ENCODE data around the gene TTC28.
"Not testable (repeated sequence)": the region's sequence is repeated elsewhere in the genome, so short reads cannot be mapped to it uniquely, and the experiment has no call there.

The TTC28 gene

DNA sequence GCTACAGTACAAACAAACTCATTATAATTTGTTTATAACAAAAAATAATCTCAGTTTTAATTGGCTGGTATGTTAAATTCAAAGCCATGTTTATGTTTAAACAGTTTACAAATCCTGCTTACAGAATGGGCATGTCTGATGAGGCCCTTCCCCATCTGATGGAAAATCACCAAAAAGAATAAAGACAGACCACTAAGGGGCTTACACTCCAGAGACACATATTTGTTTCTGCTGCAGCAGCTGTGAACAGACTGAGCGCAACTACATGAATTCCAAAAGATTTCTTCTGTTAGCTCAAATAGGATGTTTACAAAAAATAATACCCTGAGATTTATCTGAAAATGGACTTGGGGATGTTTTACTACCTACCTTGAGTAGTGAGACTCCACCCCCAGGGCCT is 585.9 kb downstream of the TTC28 start:
- Histone ChIP-seq H3K27ac (ENCODE audit: low read depth in 2 of 2, low read length in 2 of 2) (no peak overlapping the region), H3K4me3 (ENCODE audit: low read length in 2 of 2) (no peak overlapping the region), H3K9ac (ENCODE audit: low read depth in 1 of 2, low read length in 2 of 2) (no peak overlapping the region), H3K9me3 (ENCODE audit: control insufficient read depth in 2 of 2, low read length in 2 of 2) (no peaks in the 10 kb centered on the region), H3K4me1 (ENCODE audit: control insufficient read depth in 2 of 2, insufficient read depth in 2 of 2, low read length in 2 of 2) (no peaks in the 10 kb centered on the region), H3K27me3 (ENCODE audit: control insufficient read depth in 2 of 2, insufficient read depth in 2 of 2, low read length in 2 of 2) (no peaks in the 10 kb centered on the region), H3K36me3 (ENCODE audit: control insufficient read depth in 2 of 2, insufficient read depth in 2 of 2, low read length in 2 of 2) (peaks cover 3% of the 10 kb centered on the region in 2 donors)

DNA sequence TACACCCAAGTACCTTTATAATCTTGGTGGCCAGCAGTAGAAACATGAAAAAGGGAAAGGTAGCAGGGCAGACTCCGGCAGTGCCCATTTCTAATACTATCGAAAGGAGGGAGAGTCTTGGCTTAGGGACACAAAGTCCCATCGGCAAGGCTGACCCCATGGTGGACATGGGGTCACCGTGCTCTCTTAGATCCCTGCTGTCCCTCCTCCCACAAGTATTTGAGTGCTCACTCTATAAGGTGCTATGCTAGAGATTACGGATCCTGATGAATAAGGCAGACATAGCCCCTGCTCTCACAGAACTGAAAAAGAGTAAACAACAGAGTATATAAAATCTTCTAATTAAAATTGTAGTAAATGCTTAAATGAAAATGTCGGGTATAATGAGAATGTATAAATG is 588.2 kb downstream of the TTC28 start:
- H3K27ac ChIP-seq (ENCODE audit: low read depth in 2 of 2, low read length in 2 of 2): no peak overlapping the region
- H3K4me3 ChIP-seq (ENCODE audit: low read length in 2 of 2): no peak overlapping the region
- H3K36me3 ChIP-seq (ENCODE audit: control insufficient read depth in 2 of 2, insufficient read depth in 2 of 2, low read length in 2 of 2): no peaks in the 10 kb centered on the region
- no peaks in the 10 kb centered on the region for H3K4me1 ChIP-seq (ENCODE audit: control insufficient read depth in 2 of 2, insufficient read depth in 2 of 2, low read length in 2 of 2)
- no peak overlapping the region for H3K9ac ChIP-seq (ENCODE audit: low read depth in 1 of 2, low read length in 2 of 2)
- no peaks in the 10 kb centered on the region for H3K27me3 ChIP-seq (ENCODE audit: control insufficient read depth in 2 of 2, insufficient read depth in 2 of 2, low read length in 2 of 2)
- H3K9me3 ChIP-seq (ENCODE audit: control insufficient read depth in 2 of 2, low read length in 2 of 2): no peaks in the 10 kb centered on the region

DNA sequence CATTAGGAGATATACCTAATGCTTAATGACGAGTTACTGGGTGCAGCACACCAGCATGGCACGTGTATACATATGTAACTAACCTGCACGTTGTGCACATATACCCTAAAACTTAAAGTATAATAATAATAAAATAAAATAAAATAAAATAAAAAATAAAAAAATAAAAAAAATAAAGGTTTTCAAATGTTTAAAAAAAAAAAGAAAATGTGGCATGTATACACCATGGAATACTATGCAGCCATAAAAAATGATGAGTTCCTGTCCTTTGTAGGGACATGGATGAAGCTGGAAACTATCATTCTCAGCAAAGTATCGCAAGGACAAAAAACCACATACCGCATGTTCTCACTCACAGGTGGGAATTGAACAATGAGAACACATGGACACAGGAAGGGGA is 590.1 kb downstream of the TTC28 start:
- not testable (repeated sequence) for H3K27ac ChIP-seq (ENCODE audit: low read depth in 2 of 2, low read length in 2 of 2); H3K9me3 ChIP-seq (ENCODE audit: control insufficient read depth in 2 of 2, low read length in 2 of 2); H3K4me1 ChIP-seq (ENCODE audit: control insufficient read depth in 2 of 2, insufficient read depth in 2 of 2, low read length in 2 of 2); H3K27me3 ChIP-seq (ENCODE audit: control insufficient read depth in 2 of 2, insufficient read depth in 2 of 2, low read length in 2 of 2); H3K9ac ChIP-seq (ENCODE audit: low read depth in 1 of 2, low read length in 2 of 2); H3K4me3 ChIP-seq (ENCODE audit: low read length in 2 of 2); H3K36me3 ChIP-seq (ENCODE audit: control insufficient read depth in 2 of 2, insufficient read depth in 2 of 2, low read length in 2 of 2)

DNA sequence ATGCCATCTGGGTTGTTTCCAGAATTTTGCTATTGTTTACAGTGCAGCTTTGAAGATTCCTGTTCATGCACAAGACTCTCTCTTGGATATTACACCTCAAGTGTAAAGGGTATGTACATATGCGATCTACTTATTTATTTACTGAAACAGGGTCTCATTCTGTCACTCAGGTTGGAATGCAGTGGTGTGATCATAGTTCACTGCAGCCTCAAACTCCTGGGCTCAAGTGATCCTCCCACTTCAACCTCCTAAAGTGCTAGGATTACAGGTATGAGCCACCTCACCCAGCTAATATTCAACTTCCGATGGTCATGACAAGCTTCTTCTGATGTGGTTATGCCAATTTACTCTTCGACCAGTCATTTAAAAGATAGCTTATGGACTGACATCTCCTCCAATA is 602.5 kb downstream of the TTC28 start:
- Histone ChIP-seq H3K27me3 (ENCODE audit: control insufficient read depth in 2 of 2, insufficient read depth in 2 of 2, low read length in 2 of 2) (no peaks in the 10 kb centered on the region), H3K4me3 (ENCODE audit: low read length in 2 of 2) (no peak overlapping the region), H3K9me3 (ENCODE audit: control insufficient read depth in 2 of 2, low read length in 2 of 2) (no peaks in the 10 kb centered on the region), H3K27ac (ENCODE audit: low read depth in 2 of 2, low read length in 2 of 2) (no peak overlapping the region), H3K36me3 (ENCODE audit: control insufficient read depth in 2 of 2, insufficient read depth in 2 of 2, low read length in 2 of 2) (no peaks in the 10 kb centered on the region), H3K4me1 (ENCODE audit: control insufficient read depth in 2 of 2, insufficient read depth in 2 of 2, low read length in 2 of 2) (peaks cover 0 to 4% of the 10 kb centered on the region in 2 donors), H3K9ac (ENCODE audit: low read depth in 1 of 2, low read length in 2 of 2) (no peak overlapping the region)

DNA sequence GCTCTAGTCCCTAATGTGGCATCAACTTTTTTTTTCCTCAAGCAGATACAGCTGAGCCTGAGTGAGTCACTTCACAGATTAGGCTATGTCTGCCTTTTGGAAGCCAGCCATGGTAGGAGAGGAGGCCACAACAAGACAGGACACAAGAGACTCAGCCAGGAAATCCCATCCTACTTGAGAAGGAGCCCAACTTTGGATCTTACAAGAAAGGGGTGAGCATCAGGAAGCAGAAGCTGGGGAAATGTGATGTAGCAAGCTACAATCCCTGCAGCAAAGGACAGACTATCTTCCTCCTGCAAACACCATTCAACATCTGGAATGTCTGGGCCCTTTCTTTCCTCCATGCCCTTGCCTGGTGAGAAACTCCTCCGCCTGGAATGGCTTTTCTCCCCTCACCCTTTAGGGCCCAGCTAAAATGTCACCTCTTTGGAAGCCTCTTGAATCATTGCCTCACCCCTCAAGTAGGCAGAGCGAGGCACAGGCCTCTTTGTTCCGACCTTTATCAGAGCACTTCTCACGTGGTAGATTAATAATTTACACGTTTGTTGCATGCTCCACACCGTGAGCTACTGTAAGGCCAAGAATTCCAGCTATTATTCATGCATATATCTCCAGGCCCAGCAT is 604.2 kb downstream of the TTC28 start:
- Histone ChIP-seq H3K9ac (ENCODE audit: low read depth in 1 of 2, low read length in 2 of 2) (no peak overlapping the region), H3K27ac (ENCODE audit: low read depth in 2 of 2, low read length in 2 of 2) (no peak overlapping the region), H3K9me3 (ENCODE audit: control insufficient read depth in 2 of 2, low read length in 2 of 2) (no peaks in the 10 kb centered on the region), H3K36me3 (ENCODE audit: control insufficient read depth in 2 of 2, insufficient read depth in 2 of 2, low read length in 2 of 2) (no peaks in the 10 kb centered on the region), H3K4me3 (ENCODE audit: low read length in 2 of 2) (no peak overlapping the region), H3K27me3 (ENCODE audit: control insufficient read depth in 2 of 2, insufficient read depth in 2 of 2, low read length in 2 of 2) (no peaks in the 10 kb centered on the region), H3K4me1 (ENCODE audit: control insufficient read depth in 2 of 2, insufficient read depth in 2 of 2, low read length in 2 of 2) (peaks cover 0 to 4% of the 10 kb centered on the region in 2 donors)

DNA sequence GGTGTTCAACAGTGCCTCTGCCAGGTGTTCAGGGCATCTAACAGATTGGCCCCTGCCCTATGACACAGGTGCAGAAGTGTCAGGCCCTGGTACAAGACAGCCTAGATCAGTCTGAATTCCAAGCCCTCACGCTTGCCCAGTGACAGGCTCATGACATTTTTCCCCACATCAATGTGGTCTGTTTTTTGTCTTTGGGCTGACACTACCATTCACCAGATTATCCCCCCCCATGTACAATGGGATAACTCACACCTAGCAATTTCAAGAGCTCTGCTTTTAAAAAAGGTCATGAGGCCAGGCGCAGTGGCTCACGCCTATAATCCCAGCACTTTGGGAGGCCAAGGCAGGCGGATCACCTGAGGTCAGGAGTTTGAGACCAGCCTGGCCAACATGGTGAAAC is 605.1 kb downstream of the TTC28 start:
- Histone ChIP-seq H3K36me3 (ENCODE audit: control insufficient read depth in 2 of 2, insufficient read depth in 2 of 2, low read length in 2 of 2) (no peaks in the 10 kb centered on the region), H3K9me3 (ENCODE audit: control insufficient read depth in 2 of 2, low read length in 2 of 2) (no peaks in the 10 kb centered on the region), H3K9ac (ENCODE audit: low read depth in 1 of 2, low read length in 2 of 2) (no peak overlapping the region), H3K27ac (ENCODE audit: low read depth in 2 of 2, low read length in 2 of 2) (no peak overlapping the region), H3K27me3 (ENCODE audit: control insufficient read depth in 2 of 2, insufficient read depth in 2 of 2, low read length in 2 of 2) (no peaks in the 10 kb centered on the region), H3K4me3 (ENCODE audit: low read length in 2 of 2) (no peak overlapping the region), H3K4me1 (ENCODE audit: control insufficient read depth in 2 of 2, insufficient read depth in 2 of 2, low read length in 2 of 2) (peaks cover 0 to 4% of the 10 kb centered on the region in 2 donors)

DNA sequence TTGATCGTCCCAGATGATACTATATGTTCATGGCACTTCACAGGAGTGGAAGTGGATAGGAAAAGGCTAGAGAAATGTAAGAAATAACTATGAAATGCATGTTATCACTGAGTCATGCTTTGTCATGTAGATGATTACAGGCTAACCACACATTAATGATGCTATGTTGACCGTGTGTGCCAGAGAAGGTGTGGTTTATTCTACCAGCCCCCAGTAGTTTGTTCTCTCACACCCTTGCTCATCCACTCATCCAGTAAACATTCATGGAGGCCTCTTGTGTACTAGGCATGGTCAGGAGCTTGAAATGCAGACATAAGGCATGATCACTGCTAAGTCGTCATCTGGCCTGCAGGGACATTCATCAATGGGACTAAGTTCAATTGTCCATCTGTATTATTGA is 607.6 kb downstream of the TTC28 start:
- Histone ChIP-seq H3K9ac (ENCODE audit: low read depth in 1 of 2, low read length in 2 of 2) (no peak overlapping the region), H3K4me1 (ENCODE audit: control insufficient read depth in 2 of 2, insufficient read depth in 2 of 2, low read length in 2 of 2) (peaks cover 0 to 4% of the 10 kb centered on the region in 2 donors), H3K27me3 (ENCODE audit: control insufficient read depth in 2 of 2, insufficient read depth in 2 of 2, low read length in 2 of 2) (no peaks in the 10 kb centered on the region), H3K9me3 (ENCODE audit: control insufficient read depth in 2 of 2, low read length in 2 of 2) (no peaks in the 10 kb centered on the region), H3K27ac (ENCODE audit: low read depth in 2 of 2, low read length in 2 of 2) (no peak overlapping the region), H3K36me3 (ENCODE audit: control insufficient read depth in 2 of 2, insufficient read depth in 2 of 2, low read length in 2 of 2) (no peaks in the 10 kb centered on the region), H3K4me3 (ENCODE audit: low read length in 2 of 2) (no peak overlapping the region)

DNA sequence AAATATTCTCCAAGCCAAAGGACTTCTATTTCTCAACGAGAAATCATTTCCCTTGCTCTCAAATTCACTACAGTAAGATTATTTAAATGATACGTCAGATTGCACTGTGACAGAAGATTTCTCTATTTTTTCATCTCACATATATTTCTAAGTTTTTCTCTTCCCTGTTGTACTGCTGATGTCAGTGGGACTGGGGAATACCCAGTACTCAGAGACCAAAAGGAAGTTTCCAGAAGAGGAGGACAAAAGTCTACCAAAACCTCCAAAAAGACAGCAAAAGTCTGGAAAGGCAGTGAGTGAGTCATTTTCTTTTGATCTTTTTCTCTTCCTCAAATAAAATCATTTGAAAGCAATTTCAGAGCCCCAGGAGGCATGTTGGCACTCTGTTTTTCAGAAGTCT is 610.8 kb downstream of the TTC28 start:
- Histone ChIP-seq H3K9ac (ENCODE audit: low read depth in 1 of 2, low read length in 2 of 2) (no peak overlapping the region), H3K9me3 (ENCODE audit: control insufficient read depth in 2 of 2, low read length in 2 of 2) (no peaks in the 10 kb centered on the region), H3K4me3 (ENCODE audit: low read length in 2 of 2) (no peak overlapping the region), H3K36me3 (ENCODE audit: control insufficient read depth in 2 of 2, insufficient read depth in 2 of 2, low read length in 2 of 2) (no peaks in the 10 kb centered on the region), H3K4me1 (ENCODE audit: control insufficient read depth in 2 of 2, insufficient read depth in 2 of 2, low read length in 2 of 2) (no peaks in the 10 kb centered on the region), H3K27ac (ENCODE audit: low read depth in 2 of 2, low read length in 2 of 2) (no peak overlapping the region), H3K27me3 (ENCODE audit: control insufficient read depth in 2 of 2, insufficient read depth in 2 of 2, low read length in 2 of 2) (no peaks in the 10 kb centered on the region)

DNA sequence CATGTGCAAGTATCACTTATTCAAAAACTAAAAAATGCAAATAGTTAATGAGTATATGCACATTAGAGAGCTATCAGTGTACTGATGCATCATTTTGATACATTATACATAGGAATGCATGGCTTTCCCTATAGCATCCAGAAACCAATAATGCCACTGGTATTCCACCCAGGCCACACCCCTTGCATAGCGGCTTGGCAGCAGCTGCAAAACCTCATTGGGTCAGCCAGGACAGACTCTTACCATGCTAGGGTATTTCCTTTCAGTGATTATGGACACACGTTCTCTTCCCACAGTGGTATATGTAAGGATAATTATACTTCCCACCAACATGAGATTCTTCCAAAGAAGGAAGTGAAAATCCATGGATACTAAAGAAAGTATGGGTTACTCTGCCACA is 614.7 kb downstream of the TTC28 start:
- no peaks in the 10 kb centered on the region for H3K27me3 ChIP-seq (ENCODE audit: control insufficient read depth in 2 of 2, insufficient read depth in 2 of 2, low read length in 2 of 2)
- H3K4me3 ChIP-seq (ENCODE audit: low read length in 2 of 2): no peak overlapping the region
- no peak overlapping the region for H3K27ac ChIP-seq (ENCODE audit: low read depth in 2 of 2, low read length in 2 of 2)
- H3K9me3 ChIP-seq (ENCODE audit: control insufficient read depth in 2 of 2, low read length in 2 of 2): no peaks in the 10 kb centered on the region
- no peak overlapping the region for H3K9ac ChIP-seq (ENCODE audit: low read depth in 1 of 2, low read length in 2 of 2)
- no peaks in the 10 kb centered on the region for H3K4me1 ChIP-seq (ENCODE audit: control insufficient read depth in 2 of 2, insufficient read depth in 2 of 2, low read length in 2 of 2)
- no peaks in the 10 kb centered on the region for H3K36me3 ChIP-seq (ENCODE audit: control insufficient read depth in 2 of 2, insufficient read depth in 2 of 2, low read length in 2 of 2)

DNA sequence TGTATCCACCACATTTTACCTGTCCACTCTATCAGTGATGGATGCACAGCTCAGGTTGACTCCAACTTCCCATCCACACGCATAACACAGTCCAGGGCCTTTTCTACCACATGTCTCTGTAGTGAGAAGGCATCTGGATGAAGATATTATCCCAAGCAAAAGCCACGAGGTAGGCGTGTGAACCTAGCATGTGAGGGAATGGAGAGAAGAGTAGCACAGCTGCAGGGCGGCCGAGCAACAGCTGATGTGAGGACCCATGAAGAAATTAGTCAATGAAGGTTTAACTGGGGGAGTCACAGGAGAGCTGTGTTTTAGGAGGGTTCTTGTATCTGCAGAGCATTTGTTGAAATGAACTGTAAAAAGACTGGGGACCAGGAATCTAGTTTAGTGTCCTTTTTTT is 616.0 kb downstream of the TTC28 start:
- H3K27ac ChIP-seq (ENCODE audit: low read depth in 2 of 2, low read length in 2 of 2): no peak overlapping the region
- no peaks in the 10 kb centered on the region for H3K4me1 ChIP-seq (ENCODE audit: control insufficient read depth in 2 of 2, insufficient read depth in 2 of 2, low read length in 2 of 2)
- no peaks in the 10 kb centered on the region for H3K36me3 ChIP-seq (ENCODE audit: control insufficient read depth in 2 of 2, insufficient read depth in 2 of 2, low read length in 2 of 2)
- H3K9me3 ChIP-seq (ENCODE audit: control insufficient read depth in 2 of 2, low read length in 2 of 2): no peaks in the 10 kb centered on the region
- H3K27me3 ChIP-seq (ENCODE audit: control insufficient read depth in 2 of 2, insufficient read depth in 2 of 2, low read length in 2 of 2): no peaks in the 10 kb centered on the region
- no peak overlapping the region for H3K4me3 ChIP-seq (ENCODE audit: low read length in 2 of 2)
- H3K9ac ChIP-seq (ENCODE audit: low read depth in 1 of 2, low read length in 2 of 2): no peak overlapping the region

DNA sequence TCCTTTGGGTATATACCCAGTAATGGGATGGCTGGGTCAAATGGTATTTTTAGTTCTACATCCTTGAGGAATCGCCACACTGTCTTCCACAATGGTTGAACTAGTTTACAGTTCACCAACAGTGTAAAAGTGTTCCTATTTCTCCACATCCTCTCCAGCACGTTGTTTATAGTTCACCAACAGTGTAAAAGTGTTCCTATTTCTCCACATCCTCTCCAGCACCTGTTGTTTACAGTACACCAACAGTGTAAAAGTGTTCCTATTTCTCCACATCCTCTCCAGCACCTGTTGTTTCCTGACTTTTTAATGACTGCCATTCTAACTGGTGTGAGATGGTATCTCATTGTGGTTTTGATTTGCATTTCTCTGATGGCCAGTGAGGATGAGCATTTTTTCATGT is 619.0 kb downstream of the TTC28 start:
- not testable (repeated sequence) for H3K27ac ChIP-seq (ENCODE audit: low read depth in 2 of 2, low read length in 2 of 2); H3K36me3 ChIP-seq (ENCODE audit: control insufficient read depth in 2 of 2, insufficient read depth in 2 of 2, low read length in 2 of 2); H3K27me3 ChIP-seq (ENCODE audit: control insufficient read depth in 2 of 2, insufficient read depth in 2 of 2, low read length in 2 of 2); H3K4me3 ChIP-seq (ENCODE audit: low read length in 2 of 2); H3K4me1 ChIP-seq (ENCODE audit: control insufficient read depth in 2 of 2, insufficient read depth in 2 of 2, low read length in 2 of 2); H3K9me3 ChIP-seq (ENCODE audit: control insufficient read depth in 2 of 2, low read length in 2 of 2); H3K9ac ChIP-seq (ENCODE audit: low read depth in 1 of 2, low read length in 2 of 2)

Data from mucosa of rectum (tissue), 2 donors.